GM13977 (cell line): ENCODE measurements around the gene TRDN.

Source experiments
- DNase-seq: peaks from one replicate; pipeline ENCODE4 v3.0.0; 2012; ENCODE audit warnings: low spot score
- in situ Hi-C: fragments of 300-500 bp; cut with MboI; formaldehyde crosslinking; loops from one replicate; pipeline ENCODE4 v1.12.0; 2022; ENCODE audit warnings: low sequenced_read_pairs, low pct_unique_long_range_greater_than_20kb, mixed read lengths, inconsistent platforms; ENCODE audit not compliant: unreplicated experiment
- TF ChIP-seq, protein P1 (sequence below): IDR thresholded peaks from 2 replicates; pipeline ENCODE4 v1.5.1; 2012; ENCODE audit warnings: mild to moderate bottlenecking, control low read depth; ENCODE audit not compliant: insufficient read depth; ENCODE audit errors: extremely low read depth, missing control alignments

TRDN gene

GRCh38 chr6:123533862-123534648 lies 102.7 kb downstream of the TRDN start:
- DNase-seq: no peak
- in situ Hi-C loops: no loop called here
- TF ChIP-seq, protein P1, sequence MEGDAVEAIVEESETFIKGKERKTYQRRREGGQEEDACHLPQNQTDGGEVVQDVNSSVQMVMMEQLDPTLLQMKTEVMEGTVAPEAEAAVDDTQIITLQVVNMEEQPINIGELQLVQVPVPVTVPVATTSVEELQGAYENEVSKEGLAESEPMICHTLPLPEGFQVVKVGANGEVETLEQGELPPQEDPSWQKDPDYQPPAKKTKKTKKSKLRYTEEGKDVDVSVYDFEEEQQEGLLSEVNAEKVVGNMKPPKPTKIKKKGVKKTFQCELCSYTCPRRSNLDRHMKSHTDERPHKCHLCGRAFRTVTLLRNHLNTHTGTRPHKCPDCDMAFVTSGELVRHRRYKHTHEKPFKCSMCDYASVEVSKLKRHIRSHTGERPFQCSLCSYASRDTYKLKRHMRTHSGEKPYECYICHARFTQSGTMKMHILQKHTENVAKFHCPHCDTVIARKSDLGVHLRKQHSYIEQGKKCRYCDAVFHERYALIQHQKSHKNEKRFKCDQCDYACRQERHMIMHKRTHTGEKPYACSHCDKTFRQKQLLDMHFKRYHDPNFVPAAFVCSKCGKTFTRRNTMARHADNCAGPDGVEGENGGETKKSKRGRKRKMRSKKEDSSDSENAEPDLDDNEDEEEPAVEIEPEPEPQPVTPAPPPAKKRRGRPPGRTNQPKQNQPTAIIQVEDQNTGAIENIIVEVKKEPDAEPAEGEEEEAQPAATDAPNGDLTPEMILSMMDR: no peak

DNA sequence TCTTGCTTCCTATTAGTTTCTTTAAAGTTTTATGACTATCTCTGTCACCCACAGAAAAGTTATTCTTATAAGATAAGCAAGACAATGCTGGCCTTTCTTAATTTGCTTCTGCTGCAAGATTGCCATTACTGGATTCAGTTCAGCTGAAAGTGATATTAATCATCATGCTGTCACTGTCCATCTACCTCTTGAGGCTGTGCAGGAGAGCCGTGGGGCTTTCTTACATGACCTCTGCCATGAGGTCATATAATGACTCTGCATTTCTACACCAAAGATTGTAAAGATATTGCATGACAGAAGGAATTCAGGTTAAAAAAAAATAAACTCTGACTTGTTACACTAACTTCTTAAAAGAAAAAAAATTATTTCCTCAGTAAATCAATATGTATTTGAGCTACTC lies 106.9 kb downstream of the TRDN start:
- DNase-seq: no peak
- in situ Hi-C loops: no loop called here

DNA sequence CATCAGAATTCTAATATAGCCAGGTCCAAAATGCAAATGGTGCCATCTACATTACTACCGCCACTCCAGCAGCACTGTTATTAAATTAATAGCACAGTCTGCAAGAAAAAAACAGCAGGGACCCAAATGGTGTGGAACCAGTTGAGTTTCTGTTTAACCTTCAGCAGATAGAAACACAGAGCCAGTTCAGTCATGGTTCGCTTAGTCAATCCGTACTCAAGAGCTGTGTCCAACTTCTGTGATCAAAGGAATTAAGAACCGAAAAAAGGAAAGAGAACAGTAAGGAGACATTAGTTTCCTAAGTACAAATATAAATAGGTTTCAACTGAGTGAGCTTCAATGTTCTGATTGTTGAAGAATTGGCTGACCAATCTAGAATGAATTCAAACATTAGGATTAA lies 107.7 kb downstream of the TRDN start:
- TF ChIP-seq, protein P1: no peak
- DNase-seq: no peak
- in situ Hi-C loops: no loop called here

More for the DNA sequence above, 106.9 kb downstream of the TRDN start:
- TF ChIP-seq, protein P1: no peak

- DNase-seq: no peak
- in situ Hi-C loops: no loop called here
- TF ChIP-seq, protein P1: no peak
Measured at GRCh38 chr6:123527406-123527805, 109.3 kb downstream of the TRDN start.

GRCh38 chr6:123526128-123526527 lies 110.6 kb downstream of the TRDN start:
- TF ChIP-seq, protein P1: no peak
- in situ Hi-C loops: no loop called here
- no peak for DNase-seq

- TF ChIP-seq, protein P1: no peak
- in situ Hi-C loops: no loop called here
- no peak for DNase-seq
Measured at GRCh38 chr6:123524781-123525180, 112.0 kb downstream of the TRDN start.
